HG02571 (cell line): ENCODE measurements around the gene TCEANC2.
"Not testable (repeated sequence)": the region's sequence is repeated elsewhere in the genome, so short reads cannot be mapped to it uniquely, and the experiment has no call there.

Source experiments
- ATAC-seq: cut with Tn5 transposase; IDR thresholded peaks from one replicate; pipeline ENCODE4 v1.9.1; 2021; ENCODE audit warnings: mild to moderate bottlenecking, moderate library complexity; ENCODE audit not compliant: unreplicated experiment

TCEANC2 gene

DNA sequence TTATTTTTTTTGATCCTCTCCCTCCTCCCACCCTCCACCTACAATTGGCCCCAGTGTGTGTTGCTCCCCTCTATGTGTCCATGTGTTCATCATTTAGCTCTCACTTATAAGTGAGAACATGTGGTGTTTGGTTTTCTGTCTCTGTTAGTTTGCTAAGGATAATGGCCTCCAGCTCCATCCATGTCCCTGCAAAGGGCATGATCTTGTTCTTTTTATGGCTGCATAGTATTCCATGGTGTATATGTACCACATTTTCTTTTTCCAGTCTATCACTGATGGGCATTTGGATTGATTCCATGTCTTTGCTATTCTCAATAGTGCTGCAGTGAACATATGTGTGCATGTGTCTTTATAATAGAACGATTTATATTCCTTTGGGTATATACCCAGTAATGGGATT lies 28.6 kb upstream of the TCEANC2 start:
- not testable (repeated sequence) for ATAC-seq

DNA sequence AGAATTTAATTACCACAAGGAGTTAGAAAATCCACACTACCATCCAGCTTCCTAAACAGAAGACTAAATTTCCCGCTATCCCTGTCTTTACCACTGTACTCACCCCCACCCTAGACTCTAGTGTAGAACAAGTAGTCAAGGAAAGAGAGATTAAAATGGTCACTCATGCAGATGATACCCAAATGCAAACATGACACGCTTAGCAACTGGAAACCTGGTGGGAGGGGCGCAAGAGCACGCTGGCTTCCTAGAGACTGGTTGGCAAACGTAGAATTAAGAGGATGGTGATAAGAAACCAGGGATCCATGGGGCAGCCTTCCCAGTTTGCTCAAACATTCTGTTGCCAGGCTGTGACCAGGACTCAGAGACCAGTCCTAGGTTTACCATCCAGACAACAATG lies 25.6 kb upstream of the TCEANC2 start:
- ATAC-seq = no peak

DNA sequence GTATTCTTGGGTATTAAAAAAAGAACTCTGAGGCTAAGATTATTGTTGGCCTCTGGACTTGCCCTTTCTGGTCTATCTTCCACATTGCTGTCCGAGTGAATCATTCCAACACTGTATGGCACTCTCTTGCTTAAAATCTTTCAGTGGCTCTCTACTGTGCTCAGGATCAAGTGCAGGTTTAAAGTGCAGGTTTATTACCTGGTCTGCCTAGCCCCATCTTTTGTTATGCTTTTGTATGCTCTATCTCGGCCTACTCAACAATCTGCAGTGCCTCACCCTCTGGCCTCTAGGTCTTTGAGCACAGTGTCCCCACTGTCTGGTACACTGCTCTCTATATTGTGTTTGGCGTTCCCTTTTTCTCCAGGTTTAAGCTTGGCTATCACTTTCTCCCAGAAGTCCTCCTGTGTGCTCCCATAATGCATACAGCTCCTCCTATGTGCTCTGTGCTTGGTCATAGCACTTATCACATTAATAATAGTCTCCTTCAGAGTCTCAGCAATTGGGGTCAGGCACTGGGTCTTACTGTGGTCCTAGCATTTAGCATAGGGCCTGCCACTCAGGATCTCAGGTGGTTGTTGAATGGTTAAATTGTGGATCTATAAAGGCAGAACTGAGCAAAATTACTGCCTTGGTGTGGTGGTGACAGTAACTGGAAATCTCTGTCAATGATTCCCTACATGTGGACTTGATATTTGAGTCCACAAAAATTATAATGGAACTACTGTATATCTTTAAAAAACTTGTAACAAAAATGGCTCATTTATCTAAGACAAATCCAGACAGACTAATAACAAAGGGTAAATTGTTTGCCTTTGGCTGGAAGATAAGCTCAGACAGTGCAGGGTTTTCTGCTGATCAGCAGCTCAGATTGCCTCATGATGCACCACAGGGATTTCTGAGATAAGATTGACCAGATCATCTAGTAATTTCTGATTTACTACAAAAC lies 24.8 kb upstream of the TCEANC2 start:
- no peak for ATAC-seq

DNA sequence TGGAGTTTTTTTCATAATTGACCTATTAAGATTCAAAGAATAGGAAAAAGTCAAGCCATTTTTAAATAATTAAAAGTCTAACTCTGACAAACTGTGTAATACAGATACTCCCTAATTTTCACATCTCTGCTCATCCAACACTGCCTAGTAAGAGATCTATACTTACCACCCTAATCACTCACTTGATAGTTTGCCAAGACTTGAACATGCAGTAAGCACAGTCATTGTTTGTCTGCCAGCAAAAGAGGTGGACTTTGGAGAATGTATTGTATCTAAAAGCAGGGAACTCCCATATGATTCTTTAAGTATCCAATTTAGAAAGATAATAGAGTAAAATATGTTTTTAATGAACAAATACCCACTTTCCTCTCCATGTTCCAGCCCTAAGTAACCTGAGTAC lies 15.9 kb upstream of the TCEANC2 start:
- no peak for ATAC-seq

DNA sequence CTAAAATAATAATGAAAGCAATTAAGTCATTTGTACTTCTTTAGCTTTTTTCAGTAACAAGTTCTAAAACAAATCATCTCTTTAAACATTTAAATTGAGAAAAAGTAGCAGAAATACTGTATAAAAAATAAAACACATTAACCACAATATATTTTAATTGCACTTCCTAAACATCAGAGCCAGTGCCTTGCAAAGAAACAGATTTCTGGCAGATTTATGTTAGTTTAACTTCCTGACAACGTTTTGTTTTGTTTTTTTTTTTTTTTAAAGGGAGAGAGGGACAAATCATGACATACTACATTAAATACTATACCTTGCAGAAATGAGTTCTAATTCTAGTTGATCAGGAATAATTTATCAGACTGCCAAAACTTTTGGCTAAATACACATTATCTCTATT lies 11.6 kb upstream of the TCEANC2 start:
- no peak for ATAC-seq

DNA sequence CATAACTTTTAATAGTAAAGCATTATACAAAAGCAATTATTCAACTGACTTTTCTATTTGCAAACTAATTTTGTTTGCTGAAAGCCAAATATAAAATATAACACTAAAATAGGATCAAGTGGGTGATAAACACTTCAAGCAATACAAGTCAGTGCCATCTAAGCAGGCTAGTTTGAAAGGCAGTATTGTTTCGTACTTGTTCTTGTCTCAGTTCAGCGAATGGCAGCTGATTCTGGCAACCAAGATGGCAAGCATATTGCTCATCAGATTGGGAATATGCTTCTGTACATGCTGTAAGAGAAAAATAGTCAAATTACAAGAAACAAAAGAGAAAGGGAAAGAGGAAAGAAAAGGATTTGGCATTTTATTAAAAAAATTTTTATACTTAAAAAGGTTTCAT lies 7.9 kb upstream of the TCEANC2 start:
- no peak for ATAC-seq

DNA sequence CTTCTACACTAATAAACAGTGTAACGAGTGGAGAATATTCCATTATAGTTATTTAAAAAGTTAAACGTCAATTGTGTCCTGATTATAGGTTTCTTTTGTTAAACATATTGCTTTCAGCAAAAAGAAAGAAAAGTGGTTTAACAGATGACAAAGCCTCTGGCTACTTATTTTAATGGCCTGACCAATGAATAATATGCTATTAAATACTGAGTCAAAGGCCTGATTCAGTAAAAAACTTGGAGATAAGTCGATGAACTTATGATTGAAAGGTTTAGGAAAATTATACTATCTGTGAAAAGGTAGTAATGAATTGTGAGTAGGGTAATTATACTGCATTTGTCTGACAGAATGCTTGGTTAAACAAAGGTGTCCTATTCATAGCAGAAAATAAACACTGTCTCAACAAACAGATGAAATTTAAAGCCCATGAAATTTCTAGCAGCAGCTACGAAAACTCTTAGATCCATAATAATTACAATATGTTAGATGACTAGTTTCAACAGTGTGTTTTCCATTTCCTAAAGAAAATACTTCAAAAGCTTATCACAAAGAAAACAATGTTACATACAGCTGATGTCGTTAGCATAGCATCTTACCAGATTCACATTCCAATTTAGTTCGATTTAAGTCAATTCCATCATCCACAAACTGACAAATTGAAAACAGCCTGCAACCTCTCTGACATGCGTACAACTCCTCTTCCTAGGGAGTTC lies 6.6 kb upstream of the TCEANC2 start:
- no peak for ATAC-seq

DNA sequence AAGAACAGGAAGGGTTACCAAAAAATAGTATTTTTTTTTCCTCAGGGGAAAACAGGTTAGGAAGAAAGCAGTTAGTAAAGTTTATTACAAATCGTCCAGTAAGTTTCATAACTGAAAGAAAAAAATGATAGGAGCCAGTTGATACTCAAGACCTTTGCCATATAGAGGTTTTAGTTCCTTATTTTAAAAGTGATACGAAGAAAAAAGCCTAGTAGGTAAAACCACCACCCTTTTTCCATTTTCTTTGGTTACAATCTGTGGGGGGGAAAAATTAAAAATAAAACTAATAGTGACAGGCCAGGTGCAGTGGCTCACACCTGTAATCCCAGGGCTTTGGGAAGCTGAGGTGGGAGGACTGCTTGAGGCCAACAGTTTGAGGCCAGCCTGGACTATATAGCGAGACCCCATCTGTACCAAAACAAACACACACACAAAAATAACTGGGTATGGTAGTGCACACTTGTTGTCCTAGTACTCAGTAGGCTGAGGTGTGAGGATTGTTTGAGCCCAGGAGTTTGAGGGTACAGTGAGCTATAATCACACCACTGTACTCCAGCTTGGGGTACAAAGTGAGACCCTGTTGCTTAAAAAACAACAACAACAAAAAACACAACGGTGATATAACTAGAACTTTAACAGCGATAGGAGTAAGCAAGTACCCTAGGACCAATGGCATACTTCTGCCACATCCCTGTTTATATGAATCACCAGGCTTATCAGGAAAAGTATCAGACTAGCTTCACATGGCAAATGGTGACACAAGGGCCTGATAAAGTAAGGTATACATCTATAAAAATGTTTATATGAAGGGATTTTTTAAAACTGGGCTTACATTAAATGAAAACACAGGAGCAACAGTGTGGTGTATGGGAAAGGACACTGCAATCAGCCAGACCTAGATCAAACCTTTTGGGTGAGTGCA lies 5.8 kb upstream of the TCEANC2 start:
- no peak for ATAC-seq

DNA sequence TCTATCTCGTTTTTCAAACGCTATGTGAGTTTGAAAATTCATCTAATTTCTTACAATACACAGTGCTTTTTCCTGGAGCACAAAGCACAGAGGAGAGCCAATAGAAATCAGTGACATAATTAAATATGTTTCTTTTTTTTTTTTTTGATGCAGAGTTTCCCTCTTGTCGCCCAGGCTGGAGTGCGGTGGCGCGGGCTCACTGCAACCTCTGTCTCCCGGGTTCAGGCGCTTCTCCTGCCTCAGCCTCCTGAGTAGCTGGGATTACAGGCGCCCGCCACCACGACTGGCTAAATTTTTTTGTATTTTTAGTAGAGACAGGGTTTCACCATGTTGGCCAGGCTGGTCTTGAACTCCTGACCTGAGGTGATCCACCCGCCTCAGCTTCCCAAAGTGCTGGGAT lies 3.0 kb upstream of the TCEANC2 start:
- ATAC-seq = not testable (repeated sequence)

DNA sequence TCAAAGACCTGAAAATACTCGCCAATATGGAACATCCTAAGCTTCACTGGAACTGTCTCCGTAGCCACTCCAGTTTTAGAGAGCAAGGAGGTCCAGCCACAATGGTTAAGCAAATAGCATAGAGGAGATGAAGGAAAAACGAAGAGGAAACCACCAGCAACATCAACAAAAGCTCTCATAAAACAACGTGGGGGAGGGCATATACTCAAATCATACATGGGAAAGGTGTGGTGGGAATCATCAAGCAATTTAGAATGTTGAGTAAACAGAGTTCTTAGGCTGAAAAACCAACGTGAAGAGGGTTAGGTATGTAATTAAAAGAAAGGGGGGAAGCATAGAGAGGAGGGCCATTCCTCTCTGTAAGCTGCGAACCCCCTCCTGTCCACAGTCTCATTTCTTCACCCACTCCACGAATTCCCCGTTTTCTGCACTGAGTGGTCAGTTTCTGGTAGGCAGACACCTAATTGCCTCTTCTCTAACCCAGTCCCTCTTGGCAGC lies 1.4 kb upstream of the TCEANC2 start:
- no peak for ATAC-seq

DNA sequence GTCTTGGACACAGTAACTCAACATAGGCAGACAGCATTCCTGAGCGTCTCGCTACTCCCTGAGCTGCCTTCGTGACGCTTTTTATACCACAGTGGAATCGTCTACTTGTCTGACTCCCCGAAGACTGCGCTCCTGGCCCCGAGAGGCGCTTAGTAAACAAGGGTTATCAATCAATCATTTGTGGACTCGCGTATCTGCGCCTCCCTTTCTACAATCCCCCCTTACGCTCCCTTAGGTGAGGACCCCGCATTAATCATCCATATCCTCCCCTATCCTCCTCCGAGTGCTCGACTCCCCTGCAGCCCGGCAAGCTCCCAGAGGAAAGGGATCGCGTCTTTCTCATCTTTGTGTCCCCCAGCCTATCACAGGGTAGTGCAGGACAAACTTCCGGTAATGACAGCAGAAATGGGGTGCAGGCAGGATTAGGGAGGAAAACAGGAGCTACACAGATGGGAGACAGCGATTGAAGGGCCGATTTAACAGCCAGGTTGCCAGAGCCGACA lies 926 bp upstream of the TCEANC2 start:
- ATAC-seq = peak; percentile 19

DNA sequence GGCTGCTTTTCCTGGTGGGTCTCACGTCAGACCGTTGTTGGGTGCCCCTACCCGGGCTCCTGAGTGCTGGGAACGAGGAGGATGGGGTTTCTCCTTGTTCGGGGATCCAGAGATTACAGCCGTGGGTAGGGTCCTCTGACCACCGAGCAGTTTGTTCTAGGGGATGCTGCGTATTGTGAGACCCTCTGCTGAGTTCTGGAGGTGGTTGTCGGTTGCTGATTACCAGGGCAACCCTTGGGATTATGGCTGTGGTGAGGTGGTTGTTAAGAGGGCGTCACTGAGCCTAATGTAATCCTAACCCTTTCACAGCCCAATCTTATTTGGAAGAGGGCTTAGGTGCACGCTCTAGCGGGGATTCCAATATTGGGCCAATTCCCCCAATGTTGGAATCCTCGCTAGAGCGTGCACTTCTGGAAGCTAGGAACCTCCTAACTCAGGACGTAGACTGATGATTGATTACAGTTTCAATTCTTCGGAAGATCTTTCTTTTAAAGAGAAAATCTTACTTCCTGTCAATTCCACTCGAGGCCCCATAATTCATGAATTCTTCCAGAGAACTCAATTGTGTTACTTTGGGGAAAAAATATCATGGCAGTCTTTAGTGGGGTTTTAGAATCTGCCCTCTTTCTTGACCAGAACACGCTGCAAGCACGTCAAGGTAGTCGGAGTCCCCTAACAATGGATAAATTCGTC lies 483 bp downstream of the TCEANC2 start:
- ATAC-seq = no peak

DNA sequence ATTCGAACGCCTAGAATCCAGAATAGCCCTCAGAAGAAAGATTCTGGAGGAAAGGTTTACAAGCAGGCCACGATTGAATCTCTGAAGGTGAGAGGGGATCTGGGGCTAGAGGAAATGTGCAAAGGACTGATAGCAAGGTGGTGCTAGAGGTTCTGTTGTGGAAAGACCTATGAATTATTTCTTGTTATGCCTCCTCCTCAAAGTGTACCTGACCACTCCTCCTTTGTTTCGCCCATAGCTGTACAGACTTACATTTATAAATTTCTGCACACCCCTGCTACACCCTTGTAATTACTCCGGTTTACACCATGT lies 986 bp downstream of the TCEANC2 start:
- ATAC-seq = no peak

DNA sequence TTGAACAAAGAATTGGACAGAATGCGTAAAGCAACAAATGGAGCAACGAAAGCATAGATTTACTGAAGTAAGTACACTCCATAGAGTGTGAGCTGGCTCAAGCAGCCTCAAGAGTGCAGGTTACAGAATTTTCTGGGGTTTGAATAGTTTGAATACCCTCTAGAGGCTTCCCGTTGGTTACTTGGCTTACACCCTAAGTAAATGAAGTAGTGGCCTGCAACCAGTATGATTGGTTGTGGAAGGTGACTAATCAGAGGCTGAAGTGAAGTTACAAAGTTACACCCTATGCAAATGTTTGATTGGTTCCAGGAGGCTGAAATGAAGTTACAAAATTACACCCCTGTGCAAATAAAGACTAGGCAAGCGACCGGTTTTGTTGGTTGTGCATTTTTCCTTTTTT lies 10.9 kb downstream of the TCEANC2 start:
- ATAC-seq = no peak

DNA sequence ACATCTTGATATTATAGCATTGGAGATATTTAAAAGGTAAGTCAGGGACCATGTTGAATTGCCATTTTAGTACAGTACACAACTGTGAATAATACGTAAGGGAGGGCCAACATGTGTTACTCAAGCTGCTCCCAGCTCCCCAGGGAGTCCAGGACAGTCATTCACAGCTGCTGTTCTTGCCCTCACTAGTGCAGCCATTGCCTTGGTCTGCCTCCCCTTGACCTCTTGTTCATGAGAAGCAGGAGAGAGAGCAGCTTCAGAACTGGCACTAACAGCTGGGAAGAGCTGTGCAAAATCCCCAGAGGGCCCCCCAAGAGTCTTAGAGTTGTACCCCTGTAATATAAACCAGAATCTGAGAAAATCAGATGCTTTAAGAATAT lies 16.4 kb downstream of the TCEANC2 start:
- ATAC-seq = no peak

DNA sequence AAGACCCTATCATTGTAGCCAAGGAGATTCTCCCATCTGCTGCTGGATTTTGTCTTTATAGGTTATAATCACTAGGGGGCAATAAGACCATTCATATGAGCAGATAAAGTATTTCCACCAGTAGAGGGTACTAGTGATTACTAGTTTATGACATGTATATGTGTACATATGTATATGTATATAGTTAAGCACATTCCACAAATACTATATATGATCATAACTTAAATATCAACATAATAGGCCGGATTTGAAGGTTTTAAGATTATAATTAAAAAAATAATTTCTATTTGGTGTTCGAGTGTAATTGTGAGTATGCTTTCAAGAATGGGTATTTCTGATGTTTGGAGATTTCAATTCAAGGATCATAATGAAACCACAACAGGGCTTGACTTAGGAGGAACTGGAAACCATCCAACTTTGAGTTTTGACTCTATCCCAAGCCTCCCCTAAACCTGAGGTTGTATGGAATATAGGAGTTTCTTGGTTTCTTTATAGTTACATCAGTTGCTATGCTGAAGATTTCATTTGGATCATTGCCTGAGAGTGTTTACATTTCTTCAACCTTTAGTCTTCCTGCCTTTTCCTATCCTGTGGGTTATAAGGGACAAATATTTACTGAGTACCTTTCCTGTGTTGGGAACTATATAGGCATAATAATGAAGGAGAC lies 16.9 kb downstream of the TCEANC2 start:
- ATAC-seq = no peak

DNA sequence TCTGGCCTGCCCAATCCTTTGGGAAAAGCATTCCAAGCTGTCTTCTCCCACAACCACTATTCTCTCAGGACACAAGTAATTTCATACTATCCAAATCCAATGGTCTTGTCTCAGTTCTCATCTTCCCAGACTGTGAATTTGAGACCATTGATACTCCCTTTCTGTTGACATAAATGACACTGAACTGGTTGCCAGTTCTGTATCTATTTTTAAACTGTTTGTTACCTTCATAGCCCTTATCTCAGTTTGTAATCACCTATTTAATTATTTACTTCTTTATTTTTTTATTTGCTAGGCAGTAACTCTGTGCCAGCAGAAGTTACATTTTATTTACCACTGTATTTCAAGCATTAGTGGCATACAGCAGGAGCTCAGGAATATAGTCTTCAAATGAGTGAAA lies 24.0 kb downstream of the TCEANC2 start:
- no peak for ATAC-seq

DNA sequence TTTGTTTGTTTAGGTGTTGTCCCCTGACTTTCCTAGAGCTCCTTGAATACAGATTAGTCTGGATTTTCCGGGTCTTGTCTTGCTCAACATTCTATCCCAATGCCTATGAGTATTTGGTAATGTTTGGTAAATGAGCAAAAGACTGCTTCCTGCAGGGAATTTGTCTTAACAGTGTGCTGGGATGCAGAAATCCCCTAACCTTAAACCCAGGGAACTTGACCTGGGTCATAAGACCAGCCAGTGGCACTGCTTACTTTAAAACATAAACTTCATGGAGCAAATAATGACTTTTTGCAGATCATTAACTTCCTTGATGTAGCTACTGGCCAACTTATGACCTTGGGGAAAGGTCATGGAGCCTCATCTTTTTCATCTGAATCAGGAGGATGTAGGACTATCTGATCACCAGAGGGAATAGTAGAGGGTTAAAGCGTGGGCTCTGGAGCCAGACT lies 27.2 kb downstream of the TCEANC2 start:
- no peak for ATAC-seq

DNA sequence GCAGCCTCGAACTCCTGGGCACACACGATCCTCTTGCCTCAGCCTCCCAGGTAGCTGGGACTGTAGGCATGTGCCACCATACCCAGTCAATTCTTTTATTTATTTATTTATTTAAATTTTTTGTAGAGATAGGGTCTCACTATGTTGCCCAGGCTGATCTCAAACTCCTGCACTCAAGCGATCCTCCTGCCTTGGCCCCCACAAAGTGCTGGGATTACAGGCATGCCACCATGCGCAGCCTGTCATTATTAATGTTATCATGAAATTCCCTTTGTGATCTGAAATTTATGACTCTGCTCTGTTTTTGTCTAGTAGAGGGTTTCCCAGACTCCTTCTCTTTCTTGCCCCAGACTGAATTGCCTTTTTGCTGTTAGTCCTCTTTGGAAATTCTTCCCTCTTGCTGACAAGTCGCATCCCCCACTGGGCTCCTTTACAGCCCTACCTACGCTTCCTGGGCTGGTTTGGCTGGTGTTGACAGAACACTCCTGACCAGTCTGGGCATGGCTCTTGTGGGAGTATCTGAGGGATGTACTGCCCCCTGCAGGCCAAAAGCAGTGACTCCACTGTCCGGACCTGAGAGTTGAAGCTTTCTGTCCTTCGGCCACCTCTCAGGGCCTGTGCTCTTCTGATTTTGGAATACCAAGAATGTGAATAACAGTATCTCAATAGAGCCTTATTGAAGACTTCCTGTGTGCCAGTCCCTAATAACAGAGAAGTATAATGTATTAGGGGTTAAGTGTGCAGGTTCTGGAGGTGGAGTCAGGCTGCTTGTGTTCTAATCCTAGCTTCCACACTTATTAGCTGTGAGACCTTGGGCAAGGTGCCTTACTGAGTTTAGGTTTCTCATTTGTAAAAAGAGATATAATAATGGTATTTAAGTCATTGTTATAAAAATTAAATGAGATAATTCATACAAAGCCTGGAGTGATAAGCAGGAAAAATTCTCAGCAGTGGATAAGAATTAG lies 28.2 kb downstream of the TCEANC2 start:
- no peak for ATAC-seq
